ENCODE results near the gene SLC44A4.
"Not testable (repeated sequence)": the region's sequence is repeated elsewhere in the genome, so short reads cannot be mapped to it uniquely, and the experiment has no call there.

DNA sequence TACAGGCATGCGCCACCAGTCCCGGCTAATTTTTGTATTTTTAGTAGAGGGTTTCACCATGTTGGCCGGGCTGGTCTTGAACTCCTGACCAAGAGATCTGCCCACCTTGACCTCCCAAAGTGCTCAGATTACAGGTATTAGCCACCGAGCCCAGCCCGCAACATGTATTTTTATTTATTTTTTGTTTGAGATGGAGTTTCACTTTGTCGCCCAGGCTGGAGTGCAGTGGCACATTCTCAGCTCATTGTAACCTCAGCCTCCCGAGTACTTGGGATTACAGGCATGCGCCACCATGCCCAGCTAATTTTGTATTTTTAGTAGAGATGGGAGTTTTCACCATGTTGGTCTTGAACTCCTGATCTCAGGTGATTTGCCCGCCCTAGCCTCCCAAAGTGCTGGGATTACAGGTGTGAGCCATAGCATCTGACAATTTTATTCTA, 40.7 kb downstream of the SLC44A4 start:
- TF ChIP-seq, protein P1, sequence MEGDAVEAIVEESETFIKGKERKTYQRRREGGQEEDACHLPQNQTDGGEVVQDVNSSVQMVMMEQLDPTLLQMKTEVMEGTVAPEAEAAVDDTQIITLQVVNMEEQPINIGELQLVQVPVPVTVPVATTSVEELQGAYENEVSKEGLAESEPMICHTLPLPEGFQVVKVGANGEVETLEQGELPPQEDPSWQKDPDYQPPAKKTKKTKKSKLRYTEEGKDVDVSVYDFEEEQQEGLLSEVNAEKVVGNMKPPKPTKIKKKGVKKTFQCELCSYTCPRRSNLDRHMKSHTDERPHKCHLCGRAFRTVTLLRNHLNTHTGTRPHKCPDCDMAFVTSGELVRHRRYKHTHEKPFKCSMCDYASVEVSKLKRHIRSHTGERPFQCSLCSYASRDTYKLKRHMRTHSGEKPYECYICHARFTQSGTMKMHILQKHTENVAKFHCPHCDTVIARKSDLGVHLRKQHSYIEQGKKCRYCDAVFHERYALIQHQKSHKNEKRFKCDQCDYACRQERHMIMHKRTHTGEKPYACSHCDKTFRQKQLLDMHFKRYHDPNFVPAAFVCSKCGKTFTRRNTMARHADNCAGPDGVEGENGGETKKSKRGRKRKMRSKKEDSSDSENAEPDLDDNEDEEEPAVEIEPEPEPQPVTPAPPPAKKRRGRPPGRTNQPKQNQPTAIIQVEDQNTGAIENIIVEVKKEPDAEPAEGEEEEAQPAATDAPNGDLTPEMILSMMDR (IDR thresholded peaks at IDR 0.05; ENCODE audit: insufficient read depth, low read depth, low read length), result not testable (repeated sequence)
- TF ChIP-seq EZH2 (IDR thresholded peaks at IDR 0.05; ENCODE audit: insufficient read depth, low read length), result not testable (repeated sequence)

Measured in astrocyte (in vitro differentiated cells and primary cell).